ENCODE results near the gene SUPV3L1.

SUPV3L1 gene

GRCh38 chr10:69186524-69186923 lies 6.5 kb downstream of the SUPV3L1 start:
- WGBS, 2 experiments: 100% methylated on average over 1 of the region's 1 CpG; no CpG with 5 or more reads in 1 of the 2 experiments
- Histone ChIP-seq H3K4me3 (ENCODE audit: insufficient read depth, low read depth, low read length) (no peak overlapping the region), H3K36me3 (ENCODE audit: control insufficient read depth, insufficient read depth, low read length) (peaks cover 9% of the 10 kb centered on the region), H3K27me3 (ENCODE audit: control insufficient read depth, insufficient read depth, low read length, poor library complexity, severe bottlenecking) (no peaks in the 10 kb centered on the region), H3K4me1 (ENCODE audit: control insufficient read depth, insufficient read depth, low read length) (peaks cover under 1% of the 10 kb centered on the region), H3K27ac (ENCODE audit: insufficient read depth, low read depth, low read length, poor library complexity, severe bottlenecking) (no peak overlapping the region), H3K9me3 (ENCODE audit: control insufficient read depth, low read length) (no peaks in the 10 kb centered on the region)

DNA sequence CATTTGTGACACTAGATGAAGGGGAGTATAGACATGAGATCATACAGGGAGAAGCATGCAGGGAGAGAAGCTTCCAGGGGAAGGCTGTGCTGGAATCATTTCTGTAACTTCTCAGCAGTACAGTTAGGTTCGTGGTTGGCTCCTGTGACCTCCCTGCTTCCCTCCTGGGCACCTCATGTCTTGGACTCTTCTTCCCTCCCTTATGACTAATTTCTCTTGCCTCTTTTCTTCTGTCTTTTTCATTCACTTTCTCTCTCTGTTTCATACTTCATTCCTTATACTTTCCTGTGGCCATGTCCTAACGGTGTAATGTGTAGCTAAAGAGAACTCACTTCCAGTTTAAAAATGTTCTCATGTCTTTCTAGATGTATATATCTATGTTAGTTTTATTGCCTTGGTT lies 21.0 kb downstream of the SUPV3L1 start:
- H3K36me3 ChIP-seq (ENCODE audit: control insufficient read depth, insufficient read depth, low read length): peaks cover 6% of the 10 kb centered on the region

DNA sequence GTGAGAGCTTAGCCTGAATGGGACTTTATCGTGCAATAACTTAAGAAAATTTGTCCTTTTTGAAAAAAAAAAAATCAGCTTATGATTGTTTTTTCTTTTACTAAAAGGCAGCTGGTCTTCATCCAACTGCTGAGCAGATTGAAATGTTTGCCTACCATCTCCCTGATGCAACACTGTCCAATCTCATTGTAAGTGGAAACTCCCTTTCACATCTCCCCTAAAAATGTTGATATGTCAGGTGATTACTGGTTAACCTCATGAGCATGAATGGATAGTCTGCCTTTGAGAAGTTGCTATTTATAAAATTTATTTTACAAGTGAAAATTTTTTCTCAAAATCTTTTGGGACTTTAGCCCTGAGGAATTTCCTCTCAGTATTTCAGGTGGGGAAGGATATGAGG lies 22.3 kb downstream of the SUPV3L1 start:
- Histone ChIP-seq H3K4me1 (ENCODE audit: control insufficient read depth, insufficient read depth, low read length) (no peaks in the 10 kb centered on the region), H3K9me3 (ENCODE audit: control insufficient read depth, low read length) (no peaks in the 10 kb centered on the region), H3K36me3 (ENCODE audit: control insufficient read depth, insufficient read depth, low read length) (peaks cover 10% of the 10 kb centered on the region), H3K27ac (ENCODE audit: insufficient read depth, low read depth, low read length, poor library complexity, severe bottlenecking) (no peak overlapping the region), H3K4me3 (ENCODE audit: insufficient read depth, low read depth, low read length) (no peak overlapping the region), H3K27me3 (ENCODE audit: control insufficient read depth, insufficient read depth, low read length, poor library complexity, severe bottlenecking) (no peaks in the 10 kb centered on the region)
- WGBS, 2 experiments: 100% methylated on average over 1 of the region's 1 CpG; no CpG with 5 or more reads in 1 of the 2 experiments

More for the DNA sequence above, 21.0 kb downstream of the SUPV3L1 start:
- Histone ChIP-seq H3K9me3 (ENCODE audit: control insufficient read depth, low read length) (no peaks in the 10 kb centered on the region), H3K27ac (ENCODE audit: insufficient read depth, low read depth, low read length, poor library complexity, severe bottlenecking) (no peak overlapping the region), H3K4me1 (ENCODE audit: control insufficient read depth, insufficient read depth, low read length) (no peaks in the 10 kb centered on the region), H3K4me3 (ENCODE audit: insufficient read depth, low read depth, low read length) (no peak overlapping the region), H3K27me3 (ENCODE audit: control insufficient read depth, insufficient read depth, low read length, poor library complexity, severe bottlenecking) (no peaks in the 10 kb centered on the region)
- 90 to 97% methylated on average over 1 to 2 of the region's 2 CpGs for WGBS, 2 experiments

- Histone ChIP-seq H3K36me3 (ENCODE audit: control insufficient read depth, insufficient read depth, low read length) (peaks cover 13% of the 10 kb centered on the region), H3K27me3 (ENCODE audit: control insufficient read depth, insufficient read depth, low read length, poor library complexity, severe bottlenecking) (no peaks in the 10 kb centered on the region)
Measured at GRCh38 chr10:69208761-69209160, 28.7 kb downstream of the SUPV3L1 start.

DNA sequence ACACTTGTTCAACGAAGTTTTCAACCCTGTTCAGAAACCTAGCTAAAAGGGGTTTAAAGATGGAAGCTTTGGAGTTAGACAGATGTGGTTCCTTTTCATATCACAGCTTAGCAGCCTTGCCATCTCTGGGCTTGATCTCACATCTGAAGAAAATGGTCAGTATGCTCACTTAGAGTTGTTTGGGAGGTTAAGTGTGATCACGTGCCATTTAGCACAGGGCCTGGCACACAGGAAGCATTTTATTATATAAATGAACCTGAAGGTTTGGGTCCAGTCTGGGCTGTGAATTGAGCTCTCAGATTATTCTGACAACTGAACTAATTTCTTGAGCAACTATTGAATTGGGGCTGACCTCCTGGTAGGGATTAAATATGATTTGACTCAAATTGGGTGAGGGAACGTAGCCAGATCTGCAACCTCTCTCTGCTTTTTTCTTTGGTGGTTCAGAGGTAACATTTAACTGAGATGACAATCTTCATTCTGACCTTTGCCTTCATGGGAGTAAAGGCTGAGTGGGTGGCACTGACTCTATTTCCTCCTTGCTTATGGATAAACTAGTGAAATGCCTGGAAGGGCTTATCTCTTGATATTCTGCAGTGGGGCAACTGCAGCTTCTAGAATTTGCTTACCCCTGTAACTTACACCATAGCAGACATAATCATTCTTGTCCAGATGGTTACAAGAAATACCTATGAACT lies 29.9 kb downstream of the SUPV3L1 start:
- H3K4me1 ChIP-seq (ENCODE audit: control insufficient read depth, insufficient read depth, low read length): no peaks in the 10 kb centered on the region
- H3K27me3 ChIP-seq (ENCODE audit: control insufficient read depth, insufficient read depth, low read length, poor library complexity, severe bottlenecking): no peaks in the 10 kb centered on the region
- H3K36me3 ChIP-seq (ENCODE audit: control insufficient read depth, insufficient read depth, low read length): peaks cover 13% of the 10 kb centered on the region
- no peak overlapping the region for H3K27ac ChIP-seq (ENCODE audit: insufficient read depth, low read depth, low read length, poor library complexity, severe bottlenecking)
- no peaks in the 10 kb centered on the region for H3K9me3 ChIP-seq (ENCODE audit: control insufficient read depth, low read length)
- no peak overlapping the region for H3K4me3 ChIP-seq (ENCODE audit: insufficient read depth, low read depth, low read length)
- 92 to 97% methylated on average over 3 of the region's 3 CpGs for WGBS, 2 experiments

More at GRCh38 chr10:69208761-69209160, 28.7 kb downstream of the SUPV3L1 start:
- WGBS, 2 experiments: 91 to 95% methylated on average over 4 to 5 of the region's 6 CpGs
- H3K9me3 ChIP-seq (ENCODE audit: control insufficient read depth, low read length): no peaks in the 10 kb centered on the region
- no peak overlapping the region for H3K4me3 ChIP-seq (ENCODE audit: insufficient read depth, low read depth, low read length)
- no peak overlapping the region for H3K27ac ChIP-seq (ENCODE audit: insufficient read depth, low read depth, low read length, poor library complexity, severe bottlenecking)
- no peaks in the 10 kb centered on the region for H3K4me1 ChIP-seq (ENCODE audit: control insufficient read depth, insufficient read depth, low read length)

DNA sequence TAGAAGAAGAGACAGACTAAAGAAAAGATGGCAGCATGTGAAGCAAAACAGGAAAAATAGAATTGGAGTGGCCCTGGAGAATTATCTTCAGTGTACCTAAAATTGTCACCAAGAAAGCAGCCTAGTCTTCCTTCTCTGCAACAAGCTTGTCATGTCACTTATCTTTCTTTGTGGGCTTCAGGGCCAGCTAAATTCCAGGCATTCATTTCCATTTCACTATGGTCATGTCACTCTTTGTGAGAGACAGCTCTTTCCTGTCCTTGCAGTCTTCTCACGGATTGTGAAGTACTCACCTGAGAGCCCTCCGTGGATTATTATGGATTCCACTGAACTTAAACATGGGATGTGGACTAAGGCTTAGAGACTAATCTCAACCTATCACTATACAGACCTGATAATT lies 31.1 kb downstream of the SUPV3L1 start:
- no peaks in the 10 kb centered on the region for H3K4me1 ChIP-seq (ENCODE audit: control insufficient read depth, insufficient read depth, low read length)
- H3K9me3 ChIP-seq (ENCODE audit: control insufficient read depth, low read length): no peaks in the 10 kb centered on the region
- no peak overlapping the region for H3K4me3 ChIP-seq (ENCODE audit: insufficient read depth, low read depth, low read length)
- H3K27ac ChIP-seq (ENCODE audit: insufficient read depth, low read depth, low read length, poor library complexity, severe bottlenecking): no peak overlapping the region
- 38 to 47% methylated on average over 1 to 2 of the region's 2 CpGs for WGBS, 2 experiments
- H3K27me3 ChIP-seq (ENCODE audit: control insufficient read depth, insufficient read depth, low read length, poor library complexity, severe bottlenecking): no peaks in the 10 kb centered on the region
- peaks cover 13% of the 10 kb centered on the region for H3K36me3 ChIP-seq (ENCODE audit: control insufficient read depth, insufficient read depth, low read length)

DNA sequence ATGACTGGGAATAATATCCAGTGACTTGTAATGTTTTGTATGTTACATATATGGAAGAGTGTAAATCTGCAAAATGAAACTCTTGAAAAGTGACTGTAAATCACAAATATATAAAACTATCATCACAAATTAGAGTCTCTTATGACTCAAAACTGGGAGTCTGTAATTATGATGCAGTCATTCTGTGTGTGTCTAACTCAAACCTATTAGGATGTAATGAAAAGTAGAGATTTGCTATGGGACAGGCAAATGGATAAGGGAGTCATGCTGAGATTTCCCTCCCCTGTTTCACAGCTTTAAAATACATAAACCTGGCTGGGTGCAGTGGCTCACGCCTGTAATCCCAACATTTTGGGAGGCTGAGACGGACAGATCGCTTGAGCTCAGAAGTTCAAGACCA lies 31.5 kb downstream of the SUPV3L1 start:
- H3K4me1 ChIP-seq (ENCODE audit: control insufficient read depth, insufficient read depth, low read length): no peaks in the 10 kb centered on the region
- no peaks in the 10 kb centered on the region for H3K9me3 ChIP-seq (ENCODE audit: control insufficient read depth, low read length)
- WGBS, 2 experiments: 90 to 92% methylated on average over 3 of the region's 3 CpGs
- no peaks in the 10 kb centered on the region for H3K27me3 ChIP-seq (ENCODE audit: control insufficient read depth, insufficient read depth, low read length, poor library complexity, severe bottlenecking)
- no peak overlapping the region for H3K27ac ChIP-seq (ENCODE audit: insufficient read depth, low read depth, low read length, poor library complexity, severe bottlenecking)
- H3K36me3 ChIP-seq (ENCODE audit: control insufficient read depth, insufficient read depth, low read length): peaks cover 13% of the 10 kb centered on the region
- H3K4me3 ChIP-seq (ENCODE audit: insufficient read depth, low read depth, low read length): no peak overlapping the region

DNA sequence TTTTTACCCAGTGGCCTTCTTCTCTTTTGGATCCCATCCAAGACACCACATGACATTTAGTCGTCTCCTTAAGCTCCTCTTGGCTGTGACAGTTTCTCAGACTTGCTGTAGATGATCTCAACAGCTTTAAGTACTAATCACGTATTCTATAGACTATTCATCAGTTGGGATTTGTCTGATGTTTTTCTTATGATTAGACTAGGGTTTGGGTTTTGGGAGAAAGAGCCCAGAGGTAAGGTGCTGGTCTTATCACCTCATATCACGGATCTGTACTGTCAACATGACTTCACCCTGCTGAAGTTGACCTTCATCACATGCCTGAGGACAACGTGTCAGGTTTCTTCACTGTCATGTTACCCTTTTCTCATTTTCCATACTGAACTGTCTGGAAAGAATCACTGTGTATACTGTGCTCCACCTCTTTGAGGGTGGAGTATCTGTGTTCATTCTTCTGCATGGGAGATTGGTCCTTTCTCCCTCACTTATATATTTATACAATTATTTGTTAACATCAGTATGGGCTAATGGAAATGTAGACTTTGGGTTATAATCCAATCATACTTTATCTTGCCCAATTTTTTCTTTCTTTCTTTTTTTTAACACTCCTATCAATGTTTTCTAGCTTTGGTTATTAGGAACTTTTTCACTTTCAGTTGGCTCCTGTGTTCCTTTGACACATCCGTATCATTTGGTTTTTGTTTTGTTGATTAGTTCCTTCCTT lies 33.7 kb downstream of the SUPV3L1 start:
- H3K4me3 ChIP-seq (ENCODE audit: insufficient read depth, low read depth, low read length): no peak overlapping the region
- no peaks in the 10 kb centered on the region for H3K9me3 ChIP-seq (ENCODE audit: control insufficient read depth, low read length)
- no peaks in the 10 kb centered on the region for H3K4me1 ChIP-seq (ENCODE audit: control insufficient read depth, insufficient read depth, low read length)
- no peak overlapping the region for H3K27ac ChIP-seq (ENCODE audit: insufficient read depth, low read depth, low read length, poor library complexity, severe bottlenecking)
- H3K27me3 ChIP-seq (ENCODE audit: control insufficient read depth, insufficient read depth, low read length, poor library complexity, severe bottlenecking): no peaks in the 10 kb centered on the region
- no peaks in the 10 kb centered on the region for H3K36me3 ChIP-seq (ENCODE audit: control insufficient read depth, insufficient read depth, low read length)
- 91 to 94% methylated on average over 5 of the region's 5 CpGs for WGBS, 2 experiments

GRCh38 chr10:69214666-69215131 lies 34.7 kb downstream of the SUPV3L1 start:
- no peaks in the 10 kb centered on the region for H3K4me1 ChIP-seq (ENCODE audit: control insufficient read depth, insufficient read depth, low read length)
- no peaks in the 10 kb centered on the region for H3K27me3 ChIP-seq (ENCODE audit: control insufficient read depth, insufficient read depth, low read length, poor library complexity, severe bottlenecking)
- H3K36me3 ChIP-seq (ENCODE audit: control insufficient read depth, insufficient read depth, low read length): no peaks in the 10 kb centered on the region
- H3K4me3 ChIP-seq (ENCODE audit: insufficient read depth, low read depth, low read length): no peak overlapping the region
- 90 to 93% methylated on average over 6 of the region's 6 CpGs for WGBS, 2 experiments
- no peaks in the 10 kb centered on the region for H3K9me3 ChIP-seq (ENCODE audit: control insufficient read depth, low read length)
- no peak overlapping the region for H3K27ac ChIP-seq (ENCODE audit: insufficient read depth, low read depth, low read length, poor library complexity, severe bottlenecking)

- H3K36me3 ChIP-seq (ENCODE audit: control insufficient read depth, insufficient read depth, low read length): no peaks in the 10 kb centered on the region
- no peaks in the 10 kb centered on the region for H3K9me3 ChIP-seq (ENCODE audit: control insufficient read depth, low read length)
- no peaks in the 10 kb centered on the region for H3K4me1 ChIP-seq (ENCODE audit: control insufficient read depth, insufficient read depth, low read length)
- no peak overlapping the region for H3K4me3 ChIP-seq (ENCODE audit: insufficient read depth, low read depth, low read length)
- WGBS, 2 experiments: 87 to 88% methylated on average over 10 of the region's 10 CpGs
- no peak overlapping the region for H3K27ac ChIP-seq (ENCODE audit: insufficient read depth, low read depth, low read length, poor library complexity, severe bottlenecking)
- H3K27me3 ChIP-seq (ENCODE audit: control insufficient read depth, insufficient read depth, low read length, poor library complexity, severe bottlenecking): no peaks in the 10 kb centered on the region
Measured at GRCh38 chr10:69215405-69216171, 35.6 kb downstream of the SUPV3L1 start.

All from ectodermal cell (in vitro differentiated cells).